H9 (cell line): ENCODE measurements around the gene SLC25A26. TPM values are rescaled to one million over a fixed set of nuclear protein-coding genes. Genes with fewer than 3 reads are reported as not detected.

Experiments
- DNase-seq: peaks from one replicate; pipeline ENCODE4 v3.0.0-alpha.2; 2017
- H2AFZ ChIP-seq: one replicate; pipeline ENCODE4 v1.6.1; 2013; ENCODE audit warnings: mild to moderate bottlenecking, low read length, control low read depth, moderate library complexity
- H2AK5ac ChIP-seq: 2 replicates; pipeline ENCODE4 v1.6.1; 2013; ENCODE audit warnings: low read length, control low read depth, mixed read lengths; ENCODE audit not compliant: insufficient read length
- H2BK120ac ChIP-seq: one replicate; pipeline ENCODE4 v1.6.1; 2013; ENCODE audit warnings: low read depth, mild to moderate bottlenecking, low read length, control low read depth, inconsistent platforms; ENCODE audit not compliant: poor library complexity, severe bottlenecking
- H2BK12ac ChIP-seq: 2 replicates; pipeline ENCODE4 v1.6.1; 2013; ENCODE audit warnings: low read length, control low read depth, mixed read lengths, low read depth; ENCODE audit not compliant: insufficient read length
- H2BK15ac ChIP-seq: 2 replicates; pipeline ENCODE4 v1.6.1; 2013; ENCODE audit warnings: low read depth, low read length, control low read depth
- H2BK20ac ChIP-seq: one replicate; pipeline ENCODE4 v1.6.1; 2013; ENCODE audit warnings: low read depth, mild to moderate bottlenecking, low read length, control low read depth, inconsistent platforms; ENCODE audit not compliant: poor library complexity, severe bottlenecking
- H2BK5ac ChIP-seq: 2 replicates; pipeline ENCODE4 v1.6.1; 2013; ENCODE audit warnings: low read length, control low read depth, mixed read lengths; ENCODE audit not compliant: insufficient read length
- H3K14ac ChIP-seq: 2 replicates; pipeline ENCODE4 v1.6.1; 2013; ENCODE audit warnings: low read length, control low read depth; ENCODE audit not compliant: insufficient read depth
- H3K18ac ChIP-seq: 2 replicates; pipeline ENCODE4 v1.6.1; 2013; ENCODE audit warnings: low read depth, mild to moderate bottlenecking, mixed read lengths, low read length, control low read depth; ENCODE audit not compliant: insufficient read length
- H3K23ac ChIP-seq: 2 replicates; pipeline ENCODE4 v1.6.1; 2013; ENCODE audit warnings: low read length, control low read depth, mixed read lengths, low read depth; ENCODE audit not compliant: insufficient read length
- H3K23me2 ChIP-seq: 2 replicates; pipeline ENCODE4 v1.6.1; 2013; ENCODE audit warnings: low read depth, mild to moderate bottlenecking, mixed read lengths, low read length, control low read depth; ENCODE audit not compliant: insufficient read length, poor library complexity, severe bottlenecking
- H3K27ac ChIP-seq: 2 replicates; pipeline ENCODE4 v1.5.1; 2013; ENCODE audit warnings: low read length, control low read depth, mixed read lengths, low read depth; ENCODE audit not compliant: insufficient read length
- H3K27me3 ChIP-seq: 2 replicates; pipeline ENCODE4 v1.6.1; 2013; ENCODE audit warnings: low read length, control low read depth, inconsistent platforms; ENCODE audit not compliant: insufficient read depth
- H3K4ac ChIP-seq: 2 replicates; pipeline ENCODE4 v1.6.1; 2013; ENCODE audit warnings: low read depth, mild to moderate bottlenecking, control low read depth, inconsistent platforms, low read length, moderate library complexity
- H3K4me1 ChIP-seq: 2 replicates; pipeline ENCODE4 v1.6.1; 2013; ENCODE audit warnings: low read length, control low read depth, inconsistent platforms; ENCODE audit not compliant: insufficient read depth
- H3K4me2 ChIP-seq: 2 replicates; pipeline ENCODE4 v1.6.1; 2013; ENCODE audit warnings: low read length, control low read depth, mixed read lengths; ENCODE audit not compliant: insufficient read length, insufficient read depth
- H3K56ac ChIP-seq: 2 replicates; pipeline ENCODE4 v1.6.1; 2013; ENCODE audit warnings: low read depth, mild to moderate bottlenecking, mixed read lengths, low read length, control low read depth; ENCODE audit not compliant: insufficient read length
- H3K79me1 ChIP-seq: 2 replicates; pipeline ENCODE4 v1.6.1; 2013; ENCODE audit warnings: low read depth, mild to moderate bottlenecking, moderate library complexity, low read length, control low read depth, inconsistent platforms; ENCODE audit not compliant: insufficient read depth, poor library complexity, severe bottlenecking
- H3K79me2 ChIP-seq: 2 replicates; pipeline ENCODE4 v1.6.1; 2013; ENCODE audit warnings: low read length, control low read depth, inconsistent platforms; ENCODE audit not compliant: insufficient read depth
- H3K9ac ChIP-seq: 2 replicates; pipeline ENCODE4 v1.6.1; 2013; ENCODE audit warnings: low read length, control low read depth, mixed read lengths; ENCODE audit not compliant: insufficient read length; ENCODE audit errors: extremely low read depth
- H3K9me3 ChIP-seq: one replicate; pipeline ENCODE4 v1.6.1; 2013; ENCODE audit warnings: low read depth, low read length, inconsistent platforms; ENCODE audit not compliant: control insufficient read depth
- H3T11ph ChIP-seq: one replicate; pipeline ENCODE4 v1.6.1; 2013; ENCODE audit warnings: mild to moderate bottlenecking, low read length, control low read depth, inconsistent platforms
- H4K20me1 ChIP-seq: one replicate; pipeline ENCODE4 v1.6.1; 2013; ENCODE audit not compliant: control insufficient read depth, insufficient read length, insufficient read depth
- H4K5ac ChIP-seq: 2 replicates; pipeline ENCODE4 v1.6.1; 2013; ENCODE audit warnings: low read depth, mild to moderate bottlenecking, mixed read lengths, low read length, control low read depth; ENCODE audit not compliant: insufficient read length
- H4K8ac ChIP-seq: replicated peaks from 2 replicates; pipeline ENCODE4 v1.6.1; 2013; ENCODE audit warnings: low read length, control low read depth, mixed read lengths, low read depth; ENCODE audit not compliant: insufficient read length
- H4K91ac ChIP-seq: 2 replicates; pipeline ENCODE4 v1.6.1; 2013; ENCODE audit warnings: low read depth, mild to moderate bottlenecking, moderate library complexity, mixed read lengths, low read length, control low read depth; ENCODE audit not compliant: insufficient read length
- H3K27ac Mint-ChIP-seq, 3 experiments: 2 replicates in 2 of 3; 3 replicates in 1 of 3; pipeline ENCODE4 v1.8.0; 2020 to 2021; ENCODE audit warnings: mixed read lengths in 3 of 3, mild to moderate bottlenecking in 1 of 3, moderate library complexity in 1 of 3
- H3K27me3 Mint-ChIP-seq: 2 replicates; pipeline ENCODE4 v1.8.0; 2021; ENCODE audit warnings: low read depth, mild to moderate bottlenecking, moderate library complexity, mixed read lengths
- H3K36me3 Mint-ChIP-seq, 3 experiments: 2 replicates in 2 of 3; 3 replicates in 1 of 3; pipeline ENCODE4 v1.8.0; 2020 to 2021; ENCODE audit warnings: low read depth in 3 of 3, mixed read lengths in 3 of 3; ENCODE audit not compliant: insufficient read depth in 1 of 3
- H3K4me1 Mint-ChIP-seq, 2 experiments: 2 replicates each; pipeline ENCODE4 v1.8.0; 2020; ENCODE audit warnings: mixed read lengths in 2 of 2
- H3K4me3 Mint-ChIP-seq, 2 experiments: 2 replicates in 1 of 2; 3 replicates in 1 of 2; pipeline ENCODE4 v1.8.0; 2020 to 2021; ENCODE audit warnings: mild to moderate bottlenecking in 2 of 2, mixed read lengths in 2 of 2, moderate library complexity in 1 of 2
- H3K9me3 Mint-ChIP-seq, 2 experiments: 2 replicates in 1 of 2; 3 replicates in 1 of 2; pipeline ENCODE4 v1.8.0; 2020; ENCODE audit warnings: mild to moderate bottlenecking in 2 of 2, mixed read lengths in 2 of 2, moderate library complexity in 1 of 2
- WGBS: extraction: QIAGEN DNeasy Blood & Tissue Kit; methylation state at CpG from one replicate; pipeline ENCODE4 v1.1.7; 2013; ENCODE audit warnings: missing lambda C conversion rate, low lambda C conversion rate, mixed read lengths; ENCODE audit not compliant: insufficient read length; ENCODE audit errors: extremely low coverage; 5-methylcytosine and 5-hydroxymethylcytosine counted together
- total RNA-seq: library from RNA; stranded (reverse); gene quantifications from 2 replicates; pipeline ENCODE4 v1.2.1, GENCODE V29; 2021
- TF ChIP-seq, protein P1 (sequence below): fragments of 200-600 bp; sonication (generic); conservative IDR thresholded peaks from 3 replicates; pipeline ENCODE4 v1.8.0; 2021; ENCODE audit warnings: antibody characterized with exemption, mild to moderate bottlenecking

The SLC25A26 gene
- total RNA-seq, 1 experiment from 2014 or later: 30.2 TPM

DNA sequence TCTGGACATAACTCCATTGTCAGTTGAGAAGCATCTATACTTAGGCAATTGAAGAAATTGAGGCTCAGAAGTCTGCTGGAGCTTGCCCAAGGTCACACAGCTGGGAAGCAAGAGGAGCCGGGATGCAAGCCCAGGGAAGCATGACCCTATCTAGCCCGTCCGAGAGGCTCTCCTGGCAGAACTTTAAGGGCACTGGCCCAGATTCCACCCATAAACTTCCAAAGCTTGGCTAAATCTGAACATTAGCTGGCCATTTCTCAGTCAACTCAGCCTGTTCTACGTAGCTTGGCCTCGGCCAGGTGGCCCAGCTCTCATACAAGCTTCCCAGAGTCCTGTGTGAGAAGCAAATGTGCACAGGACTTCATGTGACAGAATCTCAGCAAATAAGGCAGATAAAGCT is 204.2 kb downstream of the SLC25A26 start:
- no peak overlapping the region for H3K56ac ChIP-seq
- H3K79me1 ChIP-seq: peaks cover 28% of the 10 kb centered on the region
- no peak overlapping the region for H2BK20ac ChIP-seq
- H4K5ac ChIP-seq: no peak overlapping the region
- no peak overlapping the region for H3K27ac ChIP-seq
- no CpG with 5 or more reads among the region's 5 CpGs for WGBS
- no peak overlapping the region for H2AFZ ChIP-seq
- H3K23me2 ChIP-seq: no peaks in the 10 kb centered on the region
- TF ChIP-seq, protein P1, sequence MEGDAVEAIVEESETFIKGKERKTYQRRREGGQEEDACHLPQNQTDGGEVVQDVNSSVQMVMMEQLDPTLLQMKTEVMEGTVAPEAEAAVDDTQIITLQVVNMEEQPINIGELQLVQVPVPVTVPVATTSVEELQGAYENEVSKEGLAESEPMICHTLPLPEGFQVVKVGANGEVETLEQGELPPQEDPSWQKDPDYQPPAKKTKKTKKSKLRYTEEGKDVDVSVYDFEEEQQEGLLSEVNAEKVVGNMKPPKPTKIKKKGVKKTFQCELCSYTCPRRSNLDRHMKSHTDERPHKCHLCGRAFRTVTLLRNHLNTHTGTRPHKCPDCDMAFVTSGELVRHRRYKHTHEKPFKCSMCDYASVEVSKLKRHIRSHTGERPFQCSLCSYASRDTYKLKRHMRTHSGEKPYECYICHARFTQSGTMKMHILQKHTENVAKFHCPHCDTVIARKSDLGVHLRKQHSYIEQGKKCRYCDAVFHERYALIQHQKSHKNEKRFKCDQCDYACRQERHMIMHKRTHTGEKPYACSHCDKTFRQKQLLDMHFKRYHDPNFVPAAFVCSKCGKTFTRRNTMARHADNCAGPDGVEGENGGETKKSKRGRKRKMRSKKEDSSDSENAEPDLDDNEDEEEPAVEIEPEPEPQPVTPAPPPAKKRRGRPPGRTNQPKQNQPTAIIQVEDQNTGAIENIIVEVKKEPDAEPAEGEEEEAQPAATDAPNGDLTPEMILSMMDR: no peak
- no peak overlapping the region for H3K14ac ChIP-seq
- H2BK12ac ChIP-seq: no peak overlapping the region
- no peak overlapping the region for H4K8ac ChIP-seq
- H3K23ac ChIP-seq: no peak overlapping the region
- Mint-ChIP-seq H3K4me3 (no peak overlapping the region), H3K9me3 (peaks cover 42 to 47% of the 10 kb centered on the region in 2 experiments), H3K36me3 (peaks cover 51 to 81% (median 69%) of the 10 kb centered on the region in 3 experiments), H3K27me3 (no peaks in the 10 kb centered on the region; the same call in 1 of the 2 replicates), H3K27ac (peak overlapping the region in 1 of 3 experiments; percentile 11; a peak in 1 of 7 replicates), H3K4me1 (peaks cover 49 to 51% of the 10 kb centered on the region in 2 experiments)
- no peak overlapping the region for H4K91ac ChIP-seq
- H3K18ac ChIP-seq: no peak overlapping the region
- no peak for DNase-seq
- no peak overlapping the region for H3K4ac ChIP-seq
- no peaks in the 10 kb centered on the region for H3K27me3 ChIP-seq
- H3K4me1 ChIP-seq: peaks cover 10% of the 10 kb centered on the region; the same call in 1 of the 2 replicates
- no peak overlapping the region for H2BK120ac ChIP-seq
- no peak overlapping the region for H2AK5ac ChIP-seq
- H3K9ac ChIP-seq: no peak overlapping the region
- no peak overlapping the region for H2BK15ac ChIP-seq
- H3K79me2 ChIP-seq: peaks cover 34% of the 10 kb centered on the region
- no peak overlapping the region for H3T11ph ChIP-seq
- no peak overlapping the region for H2BK5ac ChIP-seq
- H3K9me3 ChIP-seq: peaks cover 17% of the 10 kb centered on the region
- no peak overlapping the region for H3K4me2 ChIP-seq
- H4K20me1 ChIP-seq: no peaks in the 10 kb centered on the region
